HG02763 (cell line): ENCODE results near the gene TSNAX.
A peak's percentile ranks its signal among the peaks of the same experiment; 100 is the strongest.
"Not testable (repeated sequence)": the region's sequence is repeated elsewhere in the genome, so short reads cannot be mapped to it uniquely, and the experiment has no call there.

Experiments used
- ATAC-seq: cut with Tn5 transposase; IDR thresholded peaks from one replicate; pipeline ENCODE4 v1.9.1; 2021; ENCODE audit warnings: mild to moderate bottlenecking, moderate library complexity; ENCODE audit not compliant: unreplicated experiment

Gene TSNAX

GRCh38 chr1:231528172-231529029, at the start of gene TSNAX:
Gene TSNAX, plus strand, starts transcription at chr1:231528669. Its CDS starts 142 bp downstream, at chr1:231528811.
- ATAC-seq: peak; percentile 99

GRCh38 chr1:231478811-231479210, 49.7 kb upstream of the TSNAX start:
- ATAC-seq: no peak

- ATAC-seq: no peak
These were observed 48.5 kb upstream of the TSNAX start for GRCh38 chr1:231480008-231480407.

- no peak for ATAC-seq
These were observed 47.2 kb upstream of the TSNAX start for GRCh38 chr1:231481289-231481688.

- no peak for ATAC-seq
These were observed 43.3 kb upstream of the TSNAX start for GRCh38 chr1:231485029-231485784.

- ATAC-seq: no peak
These were observed 41.5 kb upstream of the TSNAX start for GRCh38 chr1:231487019-231487418.

GRCh38 chr1:231487910-231488309, 40.6 kb upstream of the TSNAX start:
- no peak for ATAC-seq

- ATAC-seq: no peak
These were observed 34.9 kb upstream of the TSNAX start for GRCh38 chr1:231493421-231494185.

GRCh38 chr1:231494439-231495110, 33.9 kb upstream of the TSNAX start:
- no peak for ATAC-seq

- no peak for ATAC-seq
These were observed 30.8 kb upstream of the TSNAX start for GRCh38 chr1:231497629-231498152.

- no peak for ATAC-seq
These were observed 29.2 kb upstream of the TSNAX start for GRCh38 chr1:231499148-231499763.

- no peak for ATAC-seq
These were observed 27.8 kb upstream of the TSNAX start for GRCh38 chr1:231500666-231501065.

- ATAC-seq: not testable (repeated sequence)
These were observed 25.3 kb upstream of the TSNAX start for GRCh38 chr1:231503168-231503567.

- ATAC-seq: no peak
These were observed 20.8 kb upstream of the TSNAX start for GRCh38 chr1:231507476-231508355.

GRCh38 chr1:231508497-231508896, 20.0 kb upstream of the TSNAX start:
- ATAC-seq: no peak

GRCh38 chr1:231508941-231509340, 19.5 kb upstream of the TSNAX start:
- no peak for ATAC-seq

- ATAC-seq: no peak
These were observed 16.2 kb upstream of the TSNAX start for GRCh38 chr1:231512147-231512698.

- ATAC-seq: no peak
These were observed 12.7 kb upstream of the TSNAX start for GRCh38 chr1:231515748-231516147.

GRCh38 chr1:231517076-231517475, 11.4 kb upstream of the TSNAX start:
- no peak for ATAC-seq
